Type B pancreatic cell (in vitro differentiated cells): ENCODE data around the gene PAPPA2. TPM values are rescaled to one million over a fixed set of nuclear protein-coding genes. Genes with fewer than 3 reads are reported as not detected.

Experiments
- DNase-seq: peaks from one replicate; pipeline ENCODE4 v3.0.0; 2021; ENCODE audit warnings: mixed read lengths; ENCODE audit not compliant: unreplicated experiment; ENCODE audit errors: extremely low spot score
- H3K27ac Mint-ChIP-seq: 2 replicates; pipeline ENCODE4 v1.8.0; 2021; ENCODE audit warnings: mild to moderate bottlenecking, mixed read lengths
- H3K27me3 Mint-ChIP-seq: 2 replicates; pipeline ENCODE4 v1.8.0; 2021; ENCODE audit warnings: mixed read lengths
- H3K36me3 Mint-ChIP-seq: 2 replicates; pipeline ENCODE4 v1.8.0; 2021; ENCODE audit warnings: mixed read lengths
- H3K4me1 Mint-ChIP-seq: one replicate; pipeline ENCODE4 v1.8.0; 2021; ENCODE audit warnings: mixed read lengths; ENCODE audit not compliant: unreplicated experiment
- H3K4me3 Mint-ChIP-seq: 2 replicates; pipeline ENCODE4 v1.8.0; 2021; ENCODE audit warnings: mild to moderate bottlenecking, mixed read lengths
- H3K9me3 Mint-ChIP-seq: 2 replicates; pipeline ENCODE4 v1.8.0; 2021; ENCODE audit warnings: mixed read lengths
- CTCF ChIP-seq: fragments of 200-600 bp; sonication (generic); conservative IDR thresholded peaks from 2 replicates; pipeline ENCODE4 v1.5.0; 2021; ENCODE audit warnings: antibody characterized with exemption, mild to moderate bottlenecking
- total RNA-seq: library from RNA; stranded (reverse); gene quantifications from 2 replicates; pipeline ENCODE4 v1.2.1, GENCODE V29; 2021; ENCODE audit warnings: low replicate concordance

PAPPA2 gene
- total RNA-seq, 1 donor from 2014 or later = 0.87 TPM

GRCh38 chr1:176479971-176480370 is 17.0 kb downstream of the PAPPA2 start:
- H3K27ac Mint-ChIP-seq = no peak overlapping the region
- DNase-seq = no peak

GRCh38 chr1:176480750-176481149 is 17.8 kb downstream of the PAPPA2 start:
- Mint-ChIP-seq H3K27ac (no peak overlapping the region), H3K4me1 (no peaks in the 10 kb centered on the region), H3K9me3 (no peaks in the 10 kb centered on the region), H3K36me3 (no peaks in the 10 kb centered on the region), H3K27me3 (no peaks in the 10 kb centered on the region), H3K4me3 (no peak overlapping the region)
- no peak for TF ChIP-seq CTCF
- DNase-seq = no peak

More at GRCh38 chr1:176479971-176480370, 17.0 kb downstream of the PAPPA2 start:
- Mint-ChIP-seq H3K9me3 (no peaks in the 10 kb centered on the region), H3K4me3 (no peak overlapping the region), H3K36me3 (no peaks in the 10 kb centered on the region), H3K27me3 (no peaks in the 10 kb centered on the region), H3K4me1 (no peaks in the 10 kb centered on the region)
- TF ChIP-seq CTCF = no peak

- H3K9me3 Mint-ChIP-seq = no peaks in the 10 kb centered on the region
- no peaks in the 10 kb centered on the region for H3K4me1 Mint-ChIP-seq
- H3K27ac Mint-ChIP-seq = no peak overlapping the region
- no peaks in the 10 kb centered on the region for H3K36me3 Mint-ChIP-seq
- TF ChIP-seq CTCF = no peak
- H3K27me3 Mint-ChIP-seq = no peaks in the 10 kb centered on the region
- no peak for DNase-seq
- H3K4me3 Mint-ChIP-seq = no peak overlapping the region
Observed at GRCh38 chr1:176485083-176485482, 22.1 kb downstream of the PAPPA2 start.

GRCh38 chr1:176494436-176494835 is 31.5 kb downstream of the PAPPA2 start:
- no peaks in the 10 kb centered on the region for H3K36me3 Mint-ChIP-seq
- H3K9me3 Mint-ChIP-seq = no peaks in the 10 kb centered on the region
- H3K27me3 Mint-ChIP-seq = no peaks in the 10 kb centered on the region
- H3K4me3 Mint-ChIP-seq = no peak overlapping the region
- no peak for DNase-seq
- no peaks in the 10 kb centered on the region for H3K4me1 Mint-ChIP-seq
- no peak overlapping the region for H3K27ac Mint-ChIP-seq
- TF ChIP-seq CTCF = no peak

- no peak overlapping the region for H3K27ac Mint-ChIP-seq
- no peaks in the 10 kb centered on the region for H3K4me1 Mint-ChIP-seq
- no peaks in the 10 kb centered on the region for H3K27me3 Mint-ChIP-seq
- no peaks in the 10 kb centered on the region for H3K9me3 Mint-ChIP-seq
- H3K4me3 Mint-ChIP-seq = no peak overlapping the region
- H3K36me3 Mint-ChIP-seq = no peaks in the 10 kb centered on the region
- DNase-seq = no peak
- no peak for TF ChIP-seq CTCF
Observed at GRCh38 chr1:176499671-176500070, 36.7 kb downstream of the PAPPA2 start.

GRCh38 chr1:176501599-176501998 is 38.6 kb downstream of the PAPPA2 start:
- H3K27ac Mint-ChIP-seq = no peak overlapping the region

More at GRCh38 chr1:176501599-176501998, 38.6 kb downstream of the PAPPA2 start:
- no peak for TF ChIP-seq CTCF
- Mint-ChIP-seq H3K36me3 (no peaks in the 10 kb centered on the region), H3K4me1 (no peaks in the 10 kb centered on the region), H3K4me3 (no peak overlapping the region), H3K27me3 (peaks cover 4% of the 10 kb centered on the region), H3K9me3 (peaks cover 3% of the 10 kb centered on the region)
- DNase-seq = no peak
